Brain pericyte (primary cell): ENCODE measurements around the gene RBP3.

Experiments used
- DNase-seq: peaks from one replicate; pipeline ENCODE4 v3.0.0-alpha.2; 2012; ENCODE audit warnings: low read depth, low spot score

RBP3 gene

GRCh38 chr10:47357911-47358310 lies 9.7 kb downstream of the RBP3 start:
- no peak for DNase-seq

- DNase-seq, result no peak
Measured at GRCh38 chr10:47358457-47358856, 10.3 kb downstream of the RBP3 start.

GRCh38 chr10:47359101-47359500 lies 10.9 kb downstream of the RBP3 start:
- DNase-seq, result no peak

GRCh38 chr10:47359626-47360418 lies 11.7 kb downstream of the RBP3 start:
- no peak for DNase-seq

- DNase-seq, result no peak
Measured at GRCh38 chr10:47360419-47361040, 12.4 kb downstream of the RBP3 start.

- no peak for DNase-seq
Measured at GRCh38 chr10:47361293-47361692, 13.1 kb downstream of the RBP3 start.

GRCh38 chr10:47362199-47362598 lies 14.0 kb downstream of the RBP3 start:
- no peak for DNase-seq

- DNase-seq, result no peak
Measured at GRCh38 chr10:47363781-47364180, 15.6 kb downstream of the RBP3 start.

- no peak for DNase-seq
Measured at GRCh38 chr10:47364366-47364765, 16.2 kb downstream of the RBP3 start.

GRCh38 chr10:47364911-47365310 lies 16.7 kb downstream of the RBP3 start:
- no peak for DNase-seq

- DNase-seq, result no peak
Measured at GRCh38 chr10:47365431-47366180, 17.4 kb downstream of the RBP3 start.

GRCh38 chr10:47366181-47366631 lies 18.0 kb downstream of the RBP3 start:
- DNase-seq, result no peak

- no peak for DNase-seq
Measured at GRCh38 chr10:47366731-47367460, 18.7 kb downstream of the RBP3 start.

GRCh38 chr10:47367646-47368045 lies 19.5 kb downstream of the RBP3 start:
- DNase-seq, result no peak

- no peak for DNase-seq
Measured at GRCh38 chr10:47368431-47369180, 20.4 kb downstream of the RBP3 start.

GRCh38 chr10:47369251-47369894 lies 21.2 kb downstream of the RBP3 start:
- no peak for DNase-seq

- no peak for DNase-seq
Measured at GRCh38 chr10:47370015-47370767, 22.0 kb downstream of the RBP3 start.

- no peak for DNase-seq
Measured at GRCh38 chr10:47370878-47371277, 22.7 kb downstream of the RBP3 start.

- no peak for DNase-seq
Measured at GRCh38 chr10:47371629-47372485, 23.7 kb downstream of the RBP3 start.
